ENCODE results near the gene GANC. TPM values are rescaled to one million over a fixed set of nuclear protein-coding genes. Genes with fewer than 3 reads are reported as not detected.

GANC gene
- total RNA-seq, 2 experiments from 2014 or later: 38.3 to 38.6 TPM

GRCh38 chr15:42384597-42384996 is 111.6 kb downstream of the GANC start:
- Mint-ChIP-seq H3K4me1 (no peaks in the 10 kb centered on the region), H3K4me3 (no peak overlapping the region), H3K27ac (no peak overlapping the region), H3K36me3 (no peaks in the 10 kb centered on the region), H3K9me3 (no peaks in the 10 kb centered on the region), H3K27me3 (no peaks in the 10 kb centered on the region)
- DNase-seq: no peak
- no peak for ATAC-seq (ENCODE audit: low read depth)
- POLR2A ChIA-PET: no interaction called here

DNA sequence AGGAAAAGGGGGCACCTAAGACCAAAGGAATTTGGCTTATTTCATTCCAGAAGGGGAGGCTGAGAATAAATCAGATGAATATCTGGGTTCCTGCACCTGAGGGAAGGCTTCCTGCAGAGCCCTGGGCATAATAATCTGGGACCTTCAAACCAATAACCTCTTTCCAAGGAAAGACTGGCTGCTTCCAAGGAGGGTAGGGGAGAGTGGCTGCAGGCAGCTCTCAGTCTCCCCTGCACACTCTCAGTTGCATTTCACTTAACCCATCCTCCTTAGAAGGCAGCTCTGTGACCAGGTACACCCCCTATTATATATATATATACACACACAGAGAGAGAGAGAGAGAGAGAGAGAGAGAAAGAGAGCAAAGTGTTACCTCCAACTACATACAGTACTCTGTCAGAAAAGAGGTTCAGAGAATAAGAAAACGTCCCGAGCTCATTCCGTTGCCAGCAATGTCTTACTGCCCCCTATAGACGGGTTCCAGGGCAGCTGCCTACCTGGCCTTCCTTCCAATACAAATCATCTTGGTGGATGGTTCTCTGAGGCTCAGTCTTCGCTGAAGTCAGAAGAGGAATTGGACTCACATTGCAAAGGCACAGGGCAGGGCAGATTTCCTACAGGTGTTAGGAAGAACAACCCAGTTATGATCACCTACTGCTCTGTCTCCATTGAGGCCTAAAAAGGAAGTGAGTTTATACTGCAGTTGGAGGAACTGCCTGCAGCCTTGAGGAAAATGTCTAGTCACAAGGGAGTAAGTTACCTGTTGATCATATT is 112.4 kb downstream of the GANC start:
- ATAC-seq (ENCODE audit: low read depth) (peak; percentile 60), DNase-seq (no peak)
- no peaks in the 10 kb centered on the region for H3K36me3 Mint-ChIP-seq
- H3K4me3 Mint-ChIP-seq: no peak overlapping the region
- POLR2A ChIA-PET: no interaction called here
- no peaks in the 10 kb centered on the region for H3K9me3 Mint-ChIP-seq
- H3K4me1 Mint-ChIP-seq: no peaks in the 10 kb centered on the region
- H3K27me3 Mint-ChIP-seq: no peaks in the 10 kb centered on the region
- H3K27ac Mint-ChIP-seq: no peak overlapping the region

DNA sequence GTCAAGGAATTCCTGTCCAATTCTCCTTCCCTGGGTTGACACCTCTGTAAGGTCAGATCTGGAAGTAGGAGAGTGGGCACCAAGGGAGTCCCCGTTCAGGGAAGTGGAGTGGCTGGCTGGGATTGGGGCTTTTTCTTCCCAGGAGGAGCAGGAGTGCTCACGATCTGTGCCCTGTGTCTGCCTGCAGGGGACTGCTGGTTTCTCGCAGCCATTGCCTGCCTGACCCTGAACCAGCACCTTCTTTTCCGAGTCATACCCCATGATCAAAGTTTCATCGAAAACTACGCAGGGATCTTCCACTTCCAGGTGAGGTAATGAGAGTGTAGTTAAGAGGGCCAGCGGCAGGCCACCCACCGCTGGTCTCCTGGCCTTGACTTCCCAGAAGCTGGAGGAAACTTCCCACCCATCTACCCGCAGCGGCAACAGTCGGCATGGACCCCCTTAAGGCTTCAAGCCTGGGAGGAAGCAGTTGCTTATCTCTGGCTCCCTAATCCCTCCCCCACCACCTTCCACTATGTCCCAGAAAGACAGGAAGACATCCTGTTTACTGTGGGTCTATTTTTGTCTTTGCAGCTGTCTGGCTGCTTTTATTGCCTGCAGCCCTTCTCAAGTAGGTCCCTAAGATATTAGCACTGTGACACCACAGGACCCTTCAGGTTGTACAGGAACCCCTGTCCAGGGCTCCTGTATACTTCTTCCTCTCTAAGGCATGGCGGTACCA is 113.1 kb downstream of the GANC start:
- no peak overlapping the region for H3K27ac Mint-ChIP-seq
- H3K9me3 Mint-ChIP-seq: no peaks in the 10 kb centered on the region
- ATAC-seq (ENCODE audit: low read depth): no peak
- DNase-seq: no peak
- H3K36me3 Mint-ChIP-seq: no peaks in the 10 kb centered on the region
- no peaks in the 10 kb centered on the region for H3K4me1 Mint-ChIP-seq
- POLR2A ChIA-PET: no interaction called here
- H3K27me3 Mint-ChIP-seq: no peaks in the 10 kb centered on the region
- H3K4me3 Mint-ChIP-seq: no peak overlapping the region

GRCh38 chr15:42387603-42388002 is 114.6 kb downstream of the GANC start:
- POLR2A ChIA-PET: no interaction called here
- no peak overlapping the region for H3K4me3 Mint-ChIP-seq
- peak overlapping the region; percentile 14 for H3K27ac Mint-ChIP-seq
- no peaks in the 10 kb centered on the region for H3K9me3 Mint-ChIP-seq
- no peaks in the 10 kb centered on the region for H3K4me1 Mint-ChIP-seq
- ATAC-seq (ENCODE audit: low read depth) (no peak), DNase-seq (no peak)
- H3K36me3 Mint-ChIP-seq: no peaks in the 10 kb centered on the region
- no peaks in the 10 kb centered on the region for H3K27me3 Mint-ChIP-seq

- Mint-ChIP-seq H3K36me3 (no peaks in the 10 kb centered on the region), H3K27ac (no peak overlapping the region), H3K27me3 (no peaks in the 10 kb centered on the region), H3K4me3 (no peak overlapping the region), H3K9me3 (no peaks in the 10 kb centered on the region), H3K4me1 (no peaks in the 10 kb centered on the region)
- ATAC-seq (ENCODE audit: low read depth) (no peak), DNase-seq (no peak)
- POLR2A ChIA-PET: interaction anchor here (0.8 kb wide), 1 partner anchor 18 kb away, joined by 3 read pairs; no protein-coding TSS in a partner anchor
Measured at GRCh38 chr15:42392309-42393024, 119.5 kb downstream of the GANC start.

- ATAC-seq (ENCODE audit: low read depth) (no peak), DNase-seq (no peak)
- no peak overlapping the region for H3K4me3 Mint-ChIP-seq
- no peaks in the 10 kb centered on the region for H3K4me1 Mint-ChIP-seq
- no peaks in the 10 kb centered on the region for H3K27me3 Mint-ChIP-seq
- H3K27ac Mint-ChIP-seq: no peak overlapping the region
- H3K36me3 Mint-ChIP-seq: peaks cover 2% of the 10 kb centered on the region
- POLR2A ChIA-PET: no interaction called here
- no peaks in the 10 kb centered on the region for H3K9me3 Mint-ChIP-seq
Measured at GRCh38 chr15:42394106-42394505, 121.1 kb downstream of the GANC start.

GRCh38 chr15:42395838-42396237 is 122.8 kb downstream of the GANC start:
- no peaks in the 10 kb centered on the region for H3K27me3 Mint-ChIP-seq
- POLR2A ChIA-PET: no interaction called here
- no peak overlapping the region for H3K27ac Mint-ChIP-seq
- peaks cover 2% of the 10 kb centered on the region for H3K36me3 Mint-ChIP-seq
- no peaks in the 10 kb centered on the region for H3K4me1 Mint-ChIP-seq
- DNase-seq (no peak), ATAC-seq (ENCODE audit: low read depth) (no peak)
- H3K9me3 Mint-ChIP-seq: no peaks in the 10 kb centered on the region
- no peak overlapping the region for H3K4me3 Mint-ChIP-seq

- Mint-ChIP-seq H3K4me3 (peak overlapping the region; percentile 63), H3K27ac (peak overlapping the region; percentile 61)
- POLR2A ChIA-PET: no interaction called here
Measured at GRCh38 chr15:42401544-42402454, 128.8 kb downstream of the GANC start.

DNA sequence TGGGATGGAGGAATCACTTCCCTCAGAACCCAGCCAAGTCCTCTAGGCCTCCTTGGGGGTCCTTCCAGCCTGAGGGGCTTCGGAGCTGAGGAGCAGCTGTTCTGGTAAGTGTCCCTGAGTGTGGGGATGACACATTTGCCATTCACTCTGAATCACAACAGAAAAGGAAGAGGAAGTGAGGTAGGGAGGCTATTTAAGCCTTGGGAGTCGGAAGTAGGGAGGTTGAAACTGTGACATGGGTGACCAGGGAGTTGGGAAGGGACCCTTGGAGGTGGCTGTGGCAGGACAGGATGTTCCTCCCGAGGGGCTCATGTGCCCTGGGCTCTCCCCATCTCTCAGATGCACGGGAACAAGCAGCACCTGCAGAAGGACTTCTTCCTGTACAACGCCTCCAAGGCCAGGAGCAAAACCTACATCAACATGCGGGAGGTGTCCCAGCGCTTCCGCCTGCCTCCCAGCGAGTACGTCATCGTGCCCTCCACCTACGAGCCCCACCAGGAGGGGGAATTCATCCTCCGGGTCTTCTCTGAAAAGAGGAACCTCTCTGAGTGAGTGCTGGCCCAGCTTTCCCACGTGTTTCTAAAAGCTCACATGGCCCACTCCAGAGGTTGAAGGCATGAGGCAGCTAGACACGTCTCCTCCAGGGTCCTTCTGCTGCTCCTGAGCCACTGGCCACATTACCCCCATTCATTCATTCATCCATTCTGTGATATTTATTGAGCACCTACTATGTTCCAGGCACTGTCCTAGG is 129.6 kb downstream of the GANC start:
- no peaks in the 10 kb centered on the region for H3K27me3 Mint-ChIP-seq
- H3K27ac Mint-ChIP-seq: peak overlapping the region; percentile 61
- peaks cover 4% of the 10 kb centered on the region for H3K36me3 Mint-ChIP-seq
- no peaks in the 10 kb centered on the region for H3K9me3 Mint-ChIP-seq
- ATAC-seq (ENCODE audit: low read depth) (no peak), DNase-seq (no peak)
- peaks cover 18% of the 10 kb centered on the region for H3K4me1 Mint-ChIP-seq
- POLR2A ChIA-PET: no interaction called here
- H3K4me3 Mint-ChIP-seq: no peak overlapping the region

More at GRCh38 chr15:42401544-42402454, 128.8 kb downstream of the GANC start:
- peak; percentile 83 for ATAC-seq (ENCODE audit: low read depth)
- Mint-ChIP-seq H3K4me1 (peaks cover 18% of the 10 kb centered on the region), H3K27me3 (no peaks in the 10 kb centered on the region), H3K9me3 (no peaks in the 10 kb centered on the region), H3K36me3 (peaks cover 4% of the 10 kb centered on the region)
- no peak for DNase-seq

- ATAC-seq (ENCODE audit: low read depth) (no peak), DNase-seq (no peak)
- peaks cover 18% of the 10 kb centered on the region for H3K4me1 Mint-ChIP-seq
- POLR2A ChIA-PET: no interaction called here
- H3K36me3 Mint-ChIP-seq: peaks cover 4% of the 10 kb centered on the region
- no peaks in the 10 kb centered on the region for H3K27me3 Mint-ChIP-seq
- H3K4me3 Mint-ChIP-seq: no peak overlapping the region
- H3K9me3 Mint-ChIP-seq: no peaks in the 10 kb centered on the region
- H3K27ac Mint-ChIP-seq: peak overlapping the region; percentile 15
Measured at GRCh38 chr15:42403389-42403788, 130.4 kb downstream of the GANC start.

DNA sequence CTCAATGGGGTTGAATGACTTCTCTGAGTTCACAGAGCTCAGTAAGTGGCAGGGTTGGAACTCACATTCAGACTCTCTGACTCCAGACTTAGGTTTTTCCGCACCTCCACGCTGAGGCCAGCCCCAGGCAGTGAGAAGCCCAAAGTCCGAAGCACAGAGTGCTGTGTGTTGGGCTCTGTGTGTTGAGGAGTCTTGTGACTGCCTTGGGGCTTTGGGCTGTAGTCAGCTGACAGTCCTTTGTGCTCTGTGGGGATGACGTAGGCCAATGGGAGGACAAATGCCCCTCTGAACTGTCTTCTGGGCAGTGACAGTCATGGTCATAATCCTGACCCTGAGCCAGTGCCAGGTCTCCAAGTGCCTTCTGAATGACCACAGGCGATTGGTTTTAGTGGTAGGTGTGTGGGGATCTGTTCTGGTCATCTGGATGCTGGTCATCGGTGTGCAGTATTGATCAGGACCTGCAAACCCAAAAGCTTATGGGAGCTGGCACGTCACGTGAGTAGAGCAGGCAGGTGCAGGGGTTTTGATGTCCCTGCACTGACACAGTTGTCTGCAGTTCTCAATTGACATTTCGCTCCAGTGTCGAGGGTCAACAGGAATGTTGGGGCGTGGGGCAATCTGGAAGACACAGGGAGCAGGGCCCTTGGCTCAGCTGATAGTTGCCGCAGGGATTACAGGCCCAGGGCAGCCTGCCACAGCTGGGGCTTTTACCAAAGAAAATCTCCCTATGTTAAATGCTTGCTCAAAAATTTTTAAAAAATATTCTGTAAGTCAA is 131.6 kb downstream of the GANC start:
- no peak overlapping the region for H3K4me3 Mint-ChIP-seq
- no peak overlapping the region for H3K27ac Mint-ChIP-seq
- POLR2A ChIA-PET: no interaction called here
- H3K9me3 Mint-ChIP-seq: no peaks in the 10 kb centered on the region
- H3K36me3 Mint-ChIP-seq: peaks cover 1% of the 10 kb centered on the region
- H3K4me1 Mint-ChIP-seq: peaks cover 18% of the 10 kb centered on the region
- H3K27me3 Mint-ChIP-seq: no peaks in the 10 kb centered on the region
- no peak for DNase-seq
- ATAC-seq (ENCODE audit: low read depth): no peak

All from activated naive CD8-positive, alpha-beta T cell treated with anti-CD3 and anti-CD28 coated beads, Interleukin-2, amount 10 ng/mL, durations not matched to agents 7 days and 5 days (primary cell).